Stimulated activated CD4-positive, alpha-beta T cell treated with anti-CD3 and anti-CD28 coated beads, Interleukin-2, amount 100 ng/mL, for 48 hours (primary cell): ENCODE measurements around the gene CTDSPL.
"Not testable (repeated sequence)": the region's sequence is repeated elsewhere in the genome, so short reads cannot be mapped to it uniquely, and the experiment has no call there.

ENCODE experiments used
- DNase-seq, 2 donors: peaks; one replicate each; pipeline ENCODE4 v3.0.0-alpha.2; 2020

The CTDSPL gene

DNA sequence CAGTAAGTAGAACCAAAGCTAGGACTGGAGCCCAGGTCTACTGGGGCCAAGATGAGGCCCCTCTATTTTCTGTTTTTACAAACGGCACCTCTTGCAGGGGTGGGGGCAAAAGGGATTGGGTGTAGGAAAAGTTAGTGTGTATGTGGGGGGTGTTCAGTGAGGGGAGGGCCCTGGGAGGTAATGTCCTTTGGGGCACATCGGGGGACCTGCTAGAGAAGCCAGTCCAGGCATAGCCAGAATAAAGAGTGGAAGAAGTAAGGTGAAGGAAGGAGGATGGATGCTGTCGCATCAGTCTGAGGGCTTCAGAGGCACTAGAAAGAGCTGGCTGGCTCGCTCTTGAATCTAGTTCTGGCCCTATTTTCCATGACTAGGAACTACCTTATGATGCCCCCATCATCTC is 165.2 kb downstream of the CTDSPL start:
- no peak for DNase-seq

GRCh38 chr3:38027466-38028465 is 166.1 kb downstream of the CTDSPL start:
- DNase-seq: no peak

DNA sequence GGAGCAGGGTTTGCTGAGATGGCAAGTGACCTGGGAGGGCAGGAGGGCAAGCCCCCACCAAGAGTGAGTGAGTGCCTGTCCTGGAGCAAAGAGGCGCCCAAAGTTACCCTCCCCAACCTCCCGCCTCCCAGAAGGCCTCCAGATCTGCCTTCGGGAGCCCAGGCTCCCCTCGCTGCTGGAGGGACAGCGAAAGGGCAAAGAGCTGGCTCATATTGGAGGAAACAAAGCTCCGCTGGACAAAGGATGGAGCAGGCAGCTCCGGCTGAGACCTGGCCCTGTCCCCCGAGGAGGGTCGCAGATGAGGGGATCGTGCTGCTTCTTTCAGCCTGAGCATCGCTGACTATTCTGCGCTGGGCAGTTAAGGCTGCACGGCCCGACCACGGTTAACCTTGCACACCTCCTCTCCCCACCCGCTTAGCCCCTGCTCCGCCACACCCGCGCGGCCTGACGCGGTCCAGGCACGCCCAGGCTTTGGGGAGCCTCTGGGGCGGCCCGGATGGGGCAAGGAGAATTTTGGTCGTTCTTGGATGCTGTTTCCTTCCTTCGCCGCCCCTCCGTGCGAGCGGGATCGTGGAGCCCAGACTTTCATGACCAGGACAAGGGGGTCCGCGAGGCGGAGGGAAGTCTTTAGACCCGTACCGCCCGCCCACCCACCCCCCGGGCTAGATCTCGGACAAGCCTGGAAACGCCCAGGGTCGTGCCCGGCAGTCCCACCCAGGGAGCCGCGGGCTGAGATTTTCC is 167.1 kb downstream of the CTDSPL start:
- DNase-seq: no peak

DNA sequence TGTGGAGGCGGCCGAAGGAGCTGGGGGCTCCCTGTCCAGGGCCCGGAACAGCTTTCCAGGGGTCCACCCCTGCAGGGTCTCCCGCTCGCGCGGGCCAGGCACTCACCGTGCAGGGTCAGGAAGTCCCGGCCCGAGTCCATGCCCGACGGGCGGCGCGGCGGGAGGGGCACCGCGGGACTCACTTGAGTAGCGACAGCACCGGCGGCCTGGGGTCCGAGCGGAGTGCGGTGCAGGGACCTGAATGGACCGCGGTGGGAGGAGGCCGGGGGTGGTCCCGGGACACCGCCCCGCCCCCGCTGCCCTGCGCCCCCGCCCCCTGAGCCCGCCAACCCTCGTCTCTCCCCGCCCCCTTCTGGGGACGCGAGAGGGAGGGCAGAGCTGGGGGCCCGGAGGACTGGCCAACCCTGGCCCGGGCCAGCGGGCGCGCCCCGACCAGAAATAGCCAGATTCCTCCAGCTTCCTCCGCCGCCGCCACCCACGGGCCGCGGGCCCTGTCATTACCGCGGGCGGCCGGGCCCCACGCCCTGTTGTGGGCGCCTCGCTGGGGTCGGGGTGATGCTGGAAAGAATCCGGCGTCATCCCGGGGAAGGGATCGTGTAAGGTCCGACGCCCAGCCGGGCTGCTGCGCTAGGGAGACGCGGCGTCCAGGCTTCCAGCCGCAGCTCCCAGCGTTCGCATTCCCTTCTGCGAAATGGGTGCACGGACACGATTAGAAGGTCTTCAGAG is 167.9 kb downstream of the CTDSPL start, which contains the start of gene PLCD1:
Gene PLCD1, minus strand, starts transcription at position 243 of the 726 bp plus-strand sequence. Its CDS starts 103 bp downstream, at position 140.
- no peak for DNase-seq

GRCh38 chr3:38030126-38031021 is 168.7 kb downstream of the CTDSPL start:
- DNase-seq: no peak

DNA sequence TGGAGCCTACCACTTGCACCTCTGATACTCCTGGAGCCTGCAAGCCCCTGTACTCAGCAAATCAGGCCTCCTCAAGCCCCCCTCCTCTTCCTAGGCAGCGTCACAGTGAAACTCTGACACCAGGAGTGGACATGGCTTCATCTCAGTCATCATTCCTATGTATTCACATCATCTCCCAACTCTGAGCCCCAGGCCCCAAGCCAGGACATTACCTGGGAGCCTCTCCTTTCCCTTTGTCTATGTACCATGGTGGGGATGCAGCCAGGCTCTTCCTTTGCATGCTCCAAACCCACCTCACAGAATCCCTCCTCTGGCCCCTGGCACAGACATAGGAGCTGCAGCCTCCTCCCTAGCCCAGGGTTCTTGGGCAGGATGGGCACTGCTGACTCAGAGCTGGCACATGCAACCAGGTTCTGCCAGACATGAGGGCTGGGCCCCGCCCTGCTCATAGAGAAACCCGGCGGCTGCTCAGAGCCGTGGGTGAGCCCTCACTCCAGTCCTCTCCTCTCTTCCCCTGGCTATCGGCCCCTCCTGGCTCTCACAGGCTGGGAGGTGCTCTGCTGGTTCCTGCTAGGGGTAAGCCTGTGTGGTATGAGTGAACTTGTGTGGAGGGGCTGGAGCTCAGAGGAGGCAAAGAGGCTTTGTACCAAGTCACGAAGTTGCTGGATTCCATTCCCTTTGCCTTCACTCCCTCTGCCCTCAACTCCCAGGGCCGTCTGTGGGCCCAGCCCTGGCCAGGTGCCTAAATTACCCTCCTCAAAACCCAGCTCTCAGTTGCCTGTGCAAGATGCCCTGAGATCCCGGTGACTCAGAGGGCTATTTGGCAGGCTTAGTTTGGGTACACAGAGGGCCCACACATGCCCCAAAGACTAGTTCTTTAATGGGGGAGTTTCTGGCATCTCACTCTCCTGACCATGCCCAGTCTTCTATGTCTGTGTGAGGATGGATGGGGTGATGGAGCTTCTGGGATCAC is 169.6 kb downstream of the CTDSPL start:
- DNase-seq: peak in 1 of 2 donors; percentile 21

GRCh38 chr3:38032328-38032865 is 170.7 kb downstream of the CTDSPL start:
- no peak for DNase-seq

- DNase-seq: not testable (repeated sequence)
Observed at GRCh38 chr3:38033586-38033985, 171.9 kb downstream of the CTDSPL start.
